HG02678 (cell line): ENCODE measurements around the gene MFAP3L.

Experiments
- ATAC-seq: cut with Tn5 transposase; IDR thresholded peaks from one replicate; pipeline ENCODE4 v1.9.1; 2021; ENCODE audit warnings: mild to moderate bottlenecking, moderate library complexity; ENCODE audit not compliant: unreplicated experiment

MFAP3L gene

GRCh38 chr4:170022211-170022610 is 4.0 kb downstream of the MFAP3L start:
- ATAC-seq = no peak

- ATAC-seq = no peak
These were observed 8.9 kb downstream of the MFAP3L start for GRCh38 chr4:170017252-170017651.

- no peak for ATAC-seq
These were observed 10.9 kb downstream of the MFAP3L start for GRCh38 chr4:170015285-170015684.

GRCh38 chr4:170014359-170015011 is 11.7 kb downstream of the MFAP3L start:
- no peak for ATAC-seq

- no peak for ATAC-seq
These were observed 13.6 kb downstream of the MFAP3L start for GRCh38 chr4:170012629-170012958.

- no peak for ATAC-seq
These were observed 14.1 kb downstream of the MFAP3L start for GRCh38 chr4:170011921-170012628.

GRCh38 chr4:170009291-170009690 is 16.9 kb downstream of the MFAP3L start:
- ATAC-seq = no peak

GRCh38 chr4:170008801-170009200 is 17.4 kb downstream of the MFAP3L start:
- no peak for ATAC-seq

- no peak for ATAC-seq
These were observed 17.8 kb downstream of the MFAP3L start for GRCh38 chr4:170008371-170008770.

GRCh38 chr4:170007113-170007512 is 19.1 kb downstream of the MFAP3L start:
- ATAC-seq = no peak

GRCh38 chr4:170005472-170005871 is 20.7 kb downstream of the MFAP3L start:
- ATAC-seq = no peak

- ATAC-seq = no peak
These were observed 21.4 kb downstream of the MFAP3L start for GRCh38 chr4:170004651-170005295.

GRCh38 chr4:170003071-170004070 is 22.8 kb downstream of the MFAP3L start:
- no peak for ATAC-seq

- ATAC-seq = no peak
These were observed 24.4 kb downstream of the MFAP3L start for GRCh38 chr4:170001745-170002267.

- no peak for ATAC-seq
These were observed 25.0 kb downstream of the MFAP3L start for GRCh38 chr4:170001011-170001744.

GRCh38 chr4:169999923-170000322 is 26.3 kb downstream of the MFAP3L start:
- ATAC-seq = no peak

- no peak for ATAC-seq
These were observed 27.2 kb downstream of the MFAP3L start for GRCh38 chr4:169998981-169999380.

- no peak for ATAC-seq
These were observed 29.6 kb downstream of the MFAP3L start for GRCh38 chr4:169996379-169997240.

GRCh38 chr4:169993531-169993930 is 32.7 kb downstream of the MFAP3L start:
- ATAC-seq = no peak
